HepG2 (cell line): ENCODE results near the gene ORMDL3. TPM values are rescaled to one million over a fixed set of nuclear protein-coding genes. Genes with fewer than 3 reads are reported as not detected.

ENCODE experiments used
- ARNT2 ChIP-seq: sonication (generic); formaldehyde crosslinking; IDR thresholded peaks from 2 replicates; pipeline ENCODE4 v1.8.0; 2022; ENCODE audit warnings: mild to moderate bottlenecking, low read depth, missing genetic modification reagents, moderate library complexity
- ETV6 ChIP-seq: sonication (generic); formaldehyde crosslinking; conservative IDR thresholded peaks from 2 replicates; pipeline ENCODE4 v1.4.0; 2020; ENCODE audit warnings: missing genetic modification reagents
- RARA ChIP-seq: IDR thresholded peaks from 2 replicates; pipeline ENCODE4 v1.6.1; 2016; ENCODE audit warnings: missing genetic modification reagents, missing compliant biosample characterization
- ZFAT ChIP-seq: sonication (generic); formaldehyde crosslinking; conservative IDR thresholded peaks from 2 replicates; pipeline ENCODE4 v1.8.1; 2023; ENCODE audit warnings: missing genetic modification reagents, inconsistent platforms
- ZFX ChIP-seq: sonication (generic); formaldehyde crosslinking; IDR thresholded peaks from 2 replicates; pipeline ENCODE4 v1.4.0; 2020; ENCODE audit warnings: mild to moderate bottlenecking, low read depth, missing genetic modification reagents, moderate library complexity
- ZNF569 ChIP-seq: sonication (generic); formaldehyde crosslinking; IDR thresholded peaks from 2 replicates; pipeline ENCODE4 v1.5.0; 2020; ENCODE audit warnings: mild to moderate bottlenecking, missing genetic modification reagents, moderate library complexity, borderline replicate concordance
- ZNF780A ChIP-seq: sonication (generic); formaldehyde crosslinking; IDR thresholded peaks from 2 replicates; pipeline ENCODE4 v1.8.0; 2022; ENCODE audit warnings: mild to moderate bottlenecking, missing genetic modification reagents, moderate library complexity
- polyA plus RNA-seq, 8 experiments: library from polyadenylated mRNA; depleted of rRNA in 3 of 8; stranded (reverse) in 7 of 8; unstranded in 1 of 8; fragments of >200 nt; fragmentation: Illumina TruSeq in 4 of 8; extraction: Trizol in 4 of 8; gene quantifications; 2 replicates each; pipeline versions ENCODE4 v1.2.1 to v1.2.3, GENCODE V29; 2011 to 2016; ENCODE audit warnings: low read depth in 4 of 8, missing spikeins in 1 of 8, mixed read lengths in 1 of 8; ENCODE audit not compliant: insufficient read depth in 1 of 8
- total RNA-seq, 5 experiments: library from RNA; depleted of rRNA; stranded (reverse); fragments of >200 nt; fragmentation: Illumina TruSeq; extraction: Trizol; gene quantifications; 2 replicates each; pipeline ENCODE4 v1.2.3, GENCODE V29; 2016; ENCODE audit warnings: low read depth in 1 of 5
- TF ChIP-seq, protein P1 (sequence below), 2 experiments: sonication (generic) in 1 of 2; formaldehyde crosslinking in 1 of 2; IDR thresholded peaks; 2 replicates each; pipeline versions ENCODE4 v1.5.1 to v1.6.1; 2011 to 2020; ENCODE audit warnings: borderline replicate concordance in 1 of 2, low read depth in 1 of 2, low read length in 1 of 2, mild to moderate bottlenecking in 1 of 2, missing genetic modification reagents in 1 of 2, moderate library complexity in 1 of 2
- TF ChIP-seq, protein P2 (sequence below): sonication (generic); formaldehyde crosslinking; IDR thresholded peaks from 2 replicates; pipeline ENCODE4 v1.4.0; 2020; ENCODE audit warnings: mild to moderate bottlenecking, low read depth, missing genetic modification reagents
- TF ChIP-seq, protein P3 (sequence below): sonication (generic); formaldehyde crosslinking; IDR thresholded peaks from 2 replicates; pipeline ENCODE4 v1.5.0; 2020; ENCODE audit warnings: mild to moderate bottlenecking, missing genetic modification reagents
- TF ChIP-seq, protein P4 (sequence below): sonication (generic); formaldehyde crosslinking; IDR thresholded peaks from 2 replicates; pipeline ENCODE4 v1.8.0; 2022; ENCODE audit warnings: mild to moderate bottlenecking, missing genetic modification reagents, moderate library complexity
- TF ChIP-seq, protein P5 (sequence below): sonication (generic); formaldehyde crosslinking; IDR thresholded peaks from 2 replicates; pipeline ENCODE4 v1.4.0; 2020; ENCODE audit warnings: missing genetic modification reagents
- TF ChIP-seq, protein P6 (sequence below): IDR thresholded peaks from 2 replicates; pipeline ENCODE4 v1.6.1; 2016; ENCODE audit warnings: low read depth, borderline replicate concordance

The ORMDL3 gene
- total and polyA plus RNA-seq, 2 of the 13 experiments (the other 11 are each of a cell fraction or from before 2014, with no cell fraction given): 181 to 384 TPM

DNA sequence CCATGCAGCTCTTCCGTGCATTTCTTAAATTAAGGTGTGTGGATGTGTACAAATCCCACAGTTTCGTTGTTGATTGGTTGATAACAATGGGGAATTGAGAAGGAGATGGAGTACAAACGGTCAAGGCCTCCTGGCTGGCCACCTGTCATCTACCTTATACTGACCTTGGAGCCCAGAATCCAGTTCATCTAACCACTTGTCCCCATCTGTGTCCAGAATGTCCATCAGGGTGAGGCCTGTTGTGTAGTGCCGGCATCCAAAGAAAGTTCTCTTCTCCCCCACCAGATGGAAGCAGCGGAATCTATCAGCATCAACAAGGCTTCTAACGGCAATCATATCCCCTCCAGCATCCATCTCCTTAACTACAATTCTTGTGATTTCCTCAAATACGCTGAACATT, 10.5 kb downstream of the ORMDL3 start (continued):
- TF ChIP-seq, protein P1, sequence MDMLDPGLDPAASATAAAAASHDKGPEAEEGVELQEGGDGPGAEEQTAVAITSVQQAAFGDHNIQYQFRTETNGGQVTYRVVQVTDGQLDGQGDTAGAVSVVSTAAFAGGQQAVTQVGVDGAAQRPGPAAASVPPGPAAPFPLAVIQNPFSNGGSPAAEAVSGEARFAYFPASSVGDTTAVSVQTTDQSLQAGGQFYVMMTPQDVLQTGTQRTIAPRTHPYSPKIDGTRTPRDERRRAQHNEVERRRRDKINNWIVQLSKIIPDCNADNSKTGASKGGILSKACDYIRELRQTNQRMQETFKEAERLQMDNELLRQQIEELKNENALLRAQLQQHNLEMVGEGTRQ (IDR thresholded peaks at IDR 0.05; ENCODE audit: low read depth, low read length): no peak
- TF ChIP-seq, protein P1 (CRISPR knock-in tag; IDR thresholded peaks at IDR 0.05; ENCODE audit: borderline replicate concordance): no peak
- TF ChIP-seq, protein P2, sequence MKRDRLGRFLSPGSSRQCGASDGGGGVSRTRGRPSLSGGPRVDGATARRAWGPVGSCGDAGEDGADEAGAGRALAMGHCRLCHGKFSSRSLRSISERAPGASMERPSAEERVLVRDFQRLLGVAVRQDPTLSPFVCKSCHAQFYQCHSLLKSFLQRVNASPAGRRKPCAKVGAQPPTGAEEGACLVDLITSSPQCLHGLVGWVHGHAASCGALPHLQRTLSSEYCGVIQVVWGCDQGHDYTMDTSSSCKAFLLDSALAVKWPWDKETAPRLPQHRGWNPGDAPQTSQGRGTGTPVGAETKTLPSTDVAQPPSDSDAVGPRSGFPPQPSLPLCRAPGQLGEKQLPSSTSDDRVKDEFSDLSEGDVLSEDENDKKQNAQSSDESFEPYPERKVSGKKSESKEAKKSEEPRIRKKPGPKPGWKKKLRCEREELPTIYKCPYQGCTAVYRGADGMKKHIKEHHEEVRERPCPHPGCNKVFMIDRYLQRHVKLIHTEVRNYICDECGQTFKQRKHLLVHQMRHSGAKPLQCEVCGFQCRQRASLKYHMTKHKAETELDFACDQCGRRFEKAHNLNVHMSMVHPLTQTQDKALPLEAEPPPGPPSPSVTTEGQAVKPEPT (CRISPR knock-in tag): no peak
- TF ChIP-seq ZNF569 (no peak), RARA (peak; percentile 19; the same call in 1 of the 2 replicates), ZFX (CRISPR knock-in tag) (peak; percentile 75), ZNF780A (CRISPR knock-in tag) (no peak), ZFAT (CRISPR knock-in tag) (no peak), ETV6 (no peak), ARNT2 (CRISPR knock-in tag) (peak; percentile 65; the same call in 1 of the 2 replicates)
- TF ChIP-seq, protein P3, sequence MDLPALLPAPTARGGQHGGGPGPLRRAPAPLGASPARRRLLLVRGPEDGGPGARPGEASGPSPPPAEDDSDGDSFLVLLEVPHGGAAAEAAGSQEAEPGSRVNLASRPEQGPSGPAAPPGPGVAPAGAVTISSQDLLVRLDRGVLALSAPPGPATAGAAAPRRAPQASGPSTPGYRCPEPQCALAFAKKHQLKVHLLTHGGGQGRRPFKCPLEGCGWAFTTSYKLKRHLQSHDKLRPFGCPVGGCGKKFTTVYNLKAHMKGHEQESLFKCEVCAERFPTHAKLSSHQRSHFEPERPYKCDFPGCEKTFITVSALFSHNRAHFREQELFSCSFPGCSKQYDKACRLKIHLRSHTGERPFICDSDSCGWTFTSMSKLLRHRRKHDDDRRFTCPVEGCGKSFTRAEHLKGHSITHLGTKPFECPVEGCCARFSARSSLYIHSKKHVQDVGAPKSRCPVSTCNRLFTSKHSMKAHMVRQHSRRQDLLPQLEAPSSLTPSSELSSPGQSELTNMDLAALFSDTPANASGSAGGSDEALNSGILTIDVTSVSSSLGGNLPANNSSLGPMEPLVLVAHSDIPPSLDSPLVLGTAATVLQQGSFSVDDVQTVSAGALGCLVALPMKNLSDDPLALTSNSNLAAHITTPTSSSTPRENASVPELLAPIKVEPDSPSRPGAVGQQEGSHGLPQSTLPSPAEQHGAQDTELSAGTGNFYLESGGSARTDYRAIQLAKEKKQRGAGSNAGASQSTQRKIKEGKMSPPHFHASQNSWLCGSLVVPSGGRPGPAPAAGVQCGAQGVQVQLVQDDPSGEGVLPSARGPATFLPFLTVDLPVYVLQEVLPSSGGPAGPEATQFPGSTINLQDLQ (CRISPR knock-in tag): no peak
- TF ChIP-seq, protein P4, sequence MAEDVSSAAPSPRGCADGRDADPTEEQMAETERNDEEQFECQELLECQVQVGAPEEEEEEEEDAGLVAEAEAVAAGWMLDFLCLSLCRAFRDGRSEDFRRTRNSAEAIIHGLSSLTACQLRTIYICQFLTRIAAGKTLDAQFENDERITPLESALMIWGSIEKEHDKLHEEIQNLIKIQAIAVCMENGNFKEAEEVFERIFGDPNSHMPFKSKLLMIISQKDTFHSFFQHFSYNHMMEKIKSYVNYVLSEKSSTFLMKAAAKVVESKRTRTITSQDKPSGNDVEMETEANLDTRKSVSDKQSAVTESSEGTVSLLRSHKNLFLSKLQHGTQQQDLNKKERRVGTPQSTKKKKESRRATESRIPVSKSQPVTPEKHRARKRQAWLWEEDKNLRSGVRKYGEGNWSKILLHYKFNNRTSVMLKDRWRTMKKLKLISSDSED: no peak
- TF ChIP-seq, protein P5, sequence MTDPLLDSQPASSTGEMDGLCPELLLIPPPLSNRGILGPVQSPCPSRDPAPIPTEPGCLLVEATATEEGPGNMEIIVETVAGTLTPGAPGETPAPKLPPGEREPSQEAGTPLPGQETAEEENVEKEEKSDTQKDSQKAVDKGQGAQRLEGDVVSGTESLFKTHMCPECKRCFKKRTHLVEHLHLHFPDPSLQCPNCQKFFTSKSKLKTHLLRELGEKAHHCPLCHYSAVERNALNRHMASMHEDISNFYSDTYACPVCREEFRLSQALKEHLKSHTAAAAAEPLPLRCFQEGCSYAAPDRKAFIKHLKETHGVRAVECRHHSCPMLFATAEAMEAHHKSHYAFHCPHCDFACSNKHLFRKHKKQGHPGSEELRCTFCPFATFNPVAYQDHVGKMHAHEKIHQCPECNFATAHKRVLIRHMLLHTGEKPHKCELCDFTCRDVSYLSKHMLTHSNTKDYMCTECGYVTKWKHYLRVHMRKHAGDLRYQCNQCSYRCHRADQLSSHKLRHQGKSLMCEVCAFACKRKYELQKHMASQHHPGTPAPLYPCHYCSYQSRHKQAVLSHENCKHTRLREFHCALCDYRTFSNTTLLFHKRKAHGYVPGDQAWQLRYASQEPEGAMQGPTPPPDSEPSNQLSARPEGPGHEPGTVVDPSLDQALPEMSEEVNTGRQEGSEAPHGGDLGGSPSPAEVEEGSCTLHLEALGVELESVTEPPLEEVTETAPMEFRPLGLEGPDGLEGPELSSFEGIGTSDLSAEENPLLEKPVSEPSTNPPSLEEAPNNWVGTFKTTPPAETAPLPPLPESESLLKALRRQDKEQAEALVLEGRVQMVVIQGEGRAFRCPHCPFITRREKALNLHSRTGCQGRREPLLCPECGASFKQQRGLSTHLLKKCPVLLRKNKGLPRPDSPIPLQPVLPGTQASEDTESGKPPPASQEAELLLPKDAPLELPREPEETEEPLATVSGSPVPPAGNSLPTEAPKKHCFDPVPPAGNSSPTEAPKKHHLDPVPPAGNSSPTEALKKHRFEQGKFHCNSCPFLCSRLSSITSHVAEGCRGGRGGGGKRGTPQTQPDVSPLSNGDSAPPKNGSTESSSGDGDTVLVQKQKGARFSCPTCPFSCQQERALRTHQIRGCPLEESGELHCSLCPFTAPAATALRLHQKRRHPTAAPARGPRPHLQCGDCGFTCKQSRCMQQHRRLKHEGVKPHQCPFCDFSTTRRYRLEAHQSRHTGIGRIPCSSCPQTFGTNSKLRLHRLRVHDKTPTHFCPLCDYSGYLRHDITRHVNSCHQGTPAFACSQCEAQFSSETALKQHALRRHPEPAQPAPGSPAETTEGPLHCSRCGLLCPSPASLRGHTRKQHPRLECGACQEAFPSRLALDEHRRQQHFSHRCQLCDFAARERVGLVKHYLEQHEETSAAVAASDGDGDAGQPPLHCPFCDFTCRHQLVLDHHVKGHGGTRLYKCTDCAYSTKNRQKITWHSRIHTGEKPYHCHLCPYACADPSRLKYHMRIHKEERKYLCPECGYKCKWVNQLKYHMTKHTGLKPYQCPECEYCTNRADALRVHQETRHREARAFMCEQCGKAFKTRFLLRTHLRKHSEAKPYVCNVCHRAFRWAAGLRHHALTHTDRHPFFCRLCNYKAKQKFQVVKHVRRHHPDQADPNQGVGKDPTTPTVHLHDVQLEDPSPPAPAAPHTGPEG (CRISPR knock-in tag): no peak
- TF ChIP-seq, protein P6, sequence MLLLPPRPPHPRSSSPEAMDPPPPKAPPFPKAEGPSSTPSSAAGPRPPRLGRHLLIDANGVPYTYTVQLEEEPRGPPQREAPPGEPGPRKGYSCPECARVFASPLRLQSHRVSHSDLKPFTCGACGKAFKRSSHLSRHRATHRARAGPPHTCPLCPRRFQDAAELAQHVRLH (CRISPR knock-in tag): peak; percentile 37; the same call in 1 of the 2 replicates
